Naive thymus-derived CD4-positive, alpha-beta T cell (primary cell): ENCODE results near the gene HUS1. TPM values are rescaled to one million over a fixed set of nuclear protein-coding genes. Genes with fewer than 3 reads are reported as not detected.

Experiments used
- ATAC-seq: fragments of 150-1000 bp; cut with Tn5 transposase; 2 replicates; pipeline ENCODE4 v1.10.0; 2021; ENCODE audit warnings: mild to moderate bottlenecking, moderate library complexity
- CTCF ChIA-PET: fragments of 350-600 bp; sonication (Branson Sonifier 250); formaldehyde crosslinking; loops from one replicate; lab custom pipeline; 2021; ENCODE audit warnings: antibody characterized with exemption; lab: Charles Lee
- POLR2A ChIA-PET: fragments of 350-600 bp; sonication (Branson Sonifier 250); formaldehyde crosslinking; loops from one replicate; lab custom pipeline; 2021; ENCODE audit warnings: antibody characterized with exemption, inconsistent platforms; lab: Charles Lee
- DNase-seq, 9 donors: peaks; one replicate each; pipeline versions ENCODE4 v3.0.0 to v3.0.0-alpha.2; 2020 to 2022; ENCODE audit warnings: mixed read lengths in 1 of 9
- H3K27ac ChIP-seq: one replicate; pipeline ENCODE4 v1.7.0; 2013; ENCODE audit warnings: mild to moderate bottlenecking, low read depth, low read length, moderate library complexity
- H3K27me3 ChIP-seq, 2 donors: one replicate each; pipeline ENCODE4 v1.7.0; 2013; ENCODE audit warnings: low read length in 2 of 2, mild to moderate bottlenecking in 2 of 2, moderate library complexity in 2 of 2; ENCODE audit not compliant: control insufficient read depth in 2 of 2, insufficient read depth in 2 of 2
- H3K36me3 ChIP-seq, 3 experiments: 1 replicate in 2 of 3; 2 replicates in 1 of 3; pipeline ENCODE4 v1.7.0; 2013; ENCODE audit warnings: low read length in 3 of 3, mild to moderate bottlenecking in 3 of 3, moderate library complexity in 1 of 3; ENCODE audit not compliant: insufficient read depth in 3 of 3, control insufficient read depth in 2 of 3
- H3K4me1 ChIP-seq, 2 donors: one replicate each; pipeline ENCODE4 v1.7.0; 2013; ENCODE audit warnings: low read length in 2 of 2, mild to moderate bottlenecking in 2 of 2, moderate library complexity in 1 of 2; ENCODE audit not compliant: control insufficient read depth in 2 of 2, insufficient read depth in 2 of 2
- H3K4me3 ChIP-seq: 2 replicates; pipeline ENCODE4 v1.7.0; 2013; ENCODE audit warnings: mild to moderate bottlenecking, low read length
- H3K9me3 ChIP-seq, 3 experiments: 1 replicate in 2 of 3; 2 replicates in 1 of 3; pipeline ENCODE4 v1.7.0; 2013; ENCODE audit warnings: low read length in 3 of 3; ENCODE audit not compliant: control insufficient read depth in 2 of 3
- H3K27ac Mint-ChIP-seq, 9 donors: one replicate each; pipeline ENCODE4 v1.8.0; 2020 to 2022; ENCODE audit warnings: mixed read lengths in 9 of 9, mild to moderate bottlenecking in 8 of 9, moderate library complexity in 5 of 9, inconsistent platforms in 2 of 9
- H3K27me3 Mint-ChIP-seq, 5 donors: one replicate each; pipeline ENCODE4 v1.8.0; 2021 to 2022; ENCODE audit warnings: mixed read lengths in 5 of 5, mild to moderate bottlenecking in 1 of 5
- H3K36me3 Mint-ChIP-seq, 5 donors: one replicate each; pipeline ENCODE4 v1.8.0; 2020 to 2022; ENCODE audit warnings: mixed read lengths in 5 of 5, mild to moderate bottlenecking in 3 of 5, inconsistent platforms in 1 of 5
- H3K4me1 Mint-ChIP-seq, 7 donors: one replicate each; pipeline ENCODE4 v1.8.0; 2020 to 2022; ENCODE audit warnings: mixed read lengths in 7 of 7, mild to moderate bottlenecking in 3 of 7, inconsistent platforms in 1 of 7
- H3K4me3 Mint-ChIP-seq, 10 donors: one replicate each; pipeline ENCODE4 v1.8.0; 2020 to 2022; ENCODE audit warnings: mild to moderate bottlenecking in 10 of 10, mixed read lengths in 10 of 10, moderate library complexity in 6 of 10, inconsistent platforms in 2 of 10
- H3K9me3 Mint-ChIP-seq, 11 donors: one replicate each; pipeline ENCODE4 v1.8.0; 2020 to 2022; ENCODE audit warnings: mixed read lengths in 11 of 11, mild to moderate bottlenecking in 4 of 11, inconsistent platforms in 1 of 11, moderate library complexity in 1 of 11
- intact Hi-C, 2 donors: fragments of 100-400 bp; cut with micrococcal nuclease; formaldehyde crosslinking; loops; one replicate each; pipeline ENCODE4 v1.15.1; 2023
- polyA plus RNA-seq, 2 donors: library from polyadenylated mRNA; unstranded; fragments of 300-500 nt; fragmentation: Illumina TruSeq; gene quantifications; one replicate each; pipeline ENCODE4 v1.2.3, GENCODE V29; 2021
- total RNA-seq, 6 experiments: library from RNA in 5 of 6; stranded (reverse) in 5 of 6; gene quantifications; 1 replicate in 5 of 6; 2 replicates in 1 of 6; pipeline ENCODE4 v1.2.3 and lab custom pipeline; 2021 to 2026

Gene HUS1
- 10 to 100 TPM; 39.2 to 84.0 (median 79.2) TPM for total RNA-seq
- 10 to 100 TPM; 36.1 to 44.0 TPM for polyA plus RNA-seq
- total RNA-seq (lab: John Stamatoyannopoulos, UW), result 45.4 reads per million, percentile 69 among the genes with 10 or more reads in this experiment

GRCh38 chr7:47979145-47979831 is at the start of gene HUS1:
HUS1 (minus strand) TSS chr7:47979615; CDS start chr7:47979519, 96 bp downstream.
- Histone ChIP-seq H3K27me3 (no peaks in the 10 kb centered on the region), H3K4me3 (peak within 1 kb of the TSS; percentile 90), H3K9me3 (no peaks in the 10 kb centered on the region), H3K4me1 (peaks cover 10 to 13% of the 10 kb centered on the region in 2 donors), H3K27ac (peak within 1 kb of the TSS; percentile 94), H3K36me3 (peaks cover 18 to 32% (median 23%) of the 10 kb centered on the region in 3 experiments)
- intact Hi-C loops, result loop anchor here (1.0 kb wide), 5 partner anchors 12 to 131 kb away; partner anchors contain the start of genes C7orf57 (in 2 of the 2) and UPP1 (in 2 of the 2)
- Mint-ChIP-seq H3K4me1 (peaks cover 16 to 38% (median 32%) of the 10 kb centered on the region in 7 donors), H3K36me3 (peaks cover 6 to 25% (median 21%) of the 10 kb centered on the region in 5 donors), H3K9me3 (no peaks in the 10 kb centered on the region), H3K27ac (peak within 1 kb of the TSS; percentile 93 to 100 (median 99)), H3K27me3 (no peaks in the 10 kb centered on the region), H3K4me3 (peak within 1 kb of the TSS; percentile 81 to 99 (median 94))
- ATAC-seq (peak; percentile 100), DNase-seq (peak; percentile 86 to 95 (median 90))
- ChIA-PET POLR2A (interaction anchor here (0.9 to 2.2 kb wide), 9 partner anchors 9 to 131 kb away, joined by 3 to 6 read pairs (median 4); partner anchors contain the start of gene UPP1), CTCF (interaction anchor here (1.4 kb wide), 1 partner anchor 12 kb away, joined by 5 read pairs; no protein-coding TSS in a partner anchor)

- no peak within 1 kb of the TSS for H3K27ac ChIP-seq
- no peak for DNase-seq
- H3K4me3 Mint-ChIP-seq, result no peak within 1 kb of the TSS
- H3K4me1 ChIP-seq, result no peaks in the 10 kb centered on the region
- H3K36me3 ChIP-seq, result no peaks in the 10 kb centered on the region
- peaks cover 11 to 59% (median 17%) of the 10 kb centered on the region in 5 donors for H3K27me3 Mint-ChIP-seq
- no peak within 1 kb of the TSS for H3K4me3 ChIP-seq
- peaks cover 0 to 3% of the 10 kb centered on the region in 2 donors for H3K27me3 ChIP-seq
- H3K4me1 Mint-ChIP-seq, result no peaks in the 10 kb centered on the region
- no peak for ATAC-seq
- H3K36me3 Mint-ChIP-seq, result peaks cover 0 to 2% (median 0%) of the 10 kb centered on the region in 5 donors
- intact Hi-C loops, result no loop called here
- H3K9me3 Mint-ChIP-seq, result peaks cover 0 to 10% (median 0%) of the 10 kb centered on the region in 11 donors
- H3K9me3 ChIP-seq, result no peaks in the 10 kb centered on the region
- ChIA-PET CTCF (no interaction called here), POLR2A (no interaction called here)
- H3K27ac Mint-ChIP-seq, result peak within 1 kb of the TSS in 1 of 9 donors; percentile 37
Observed at GRCh38 chr7:48028938-48029337, 49.5 kb upstream of the HUS1 start, which contains the start of gene SUN3. SUN3 (minus strand) TSS chr7:48029107; CDS start chr7:48028938, 169 bp downstream.

- peaks cover 0 to 7% (median 0%) of the 10 kb centered on the region in 5 donors for H3K36me3 Mint-ChIP-seq
- H3K4me1 Mint-ChIP-seq, result no peaks in the 10 kb centered on the region
- H3K27me3 ChIP-seq, result peaks cover 0 to 3% of the 10 kb centered on the region in 2 donors
- no peak overlapping the region for H3K27ac ChIP-seq
- POLR2A ChIA-PET, result no interaction called here
- H3K36me3 ChIP-seq, result no peaks in the 10 kb centered on the region
- H3K4me1 ChIP-seq, result no peaks in the 10 kb centered on the region
- ATAC-seq, result no peak
- no peak for DNase-seq
- CTCF ChIA-PET, result no interaction called here
- no peak overlapping the region for H3K4me3 Mint-ChIP-seq
- peaks cover 0 to 43% (median 15%) of the 10 kb centered on the region in 11 donors for H3K9me3 Mint-ChIP-seq
- no peak overlapping the region for H3K4me3 ChIP-seq
- no peak overlapping the region for H3K27ac Mint-ChIP-seq
- intact Hi-C loops, result no loop called here
- H3K27me3 Mint-ChIP-seq, result peaks cover 4 to 60% (median 13%) of the 10 kb centered on the region in 5 donors
- H3K9me3 ChIP-seq, result no peaks in the 10 kb centered on the region
Observed at GRCh38 chr7:48025624-48026023, 46.2 kb upstream of the HUS1 start.

GRCh38 chr7:48017674-48018073 is 38.3 kb upstream of the HUS1 start:
- Histone ChIP-seq H3K36me3 (no peaks in the 10 kb centered on the region), H3K27ac (no peak overlapping the region), H3K4me1 (no peaks in the 10 kb centered on the region), H3K9me3 (no peaks in the 10 kb centered on the region), H3K4me3 (no peak overlapping the region), H3K27me3 (peaks cover 0 to 4% of the 10 kb centered on the region in 2 donors)
- ATAC-seq, result no peak
- Mint-ChIP-seq H3K4me3 (no peak overlapping the region), H3K9me3 (peaks cover 0 to 39% (median 11%) of the 10 kb centered on the region in 11 donors), H3K36me3 (peaks cover 0 to 19% (median 0%) of the 10 kb centered on the region in 5 donors), H3K27me3 (peaks cover 0 to 30% (median 13%) of the 10 kb centered on the region in 5 donors), H3K27ac (no peak overlapping the region), H3K4me1 (no peaks in the 10 kb centered on the region)
- ChIA-PET POLR2A (no interaction called here), CTCF (no interaction called here)
- intact Hi-C loops, result no loop called here
- DNase-seq, result no peak

GRCh38 chr7:48016641-48017040 is 37.2 kb upstream of the HUS1 start:
- no peaks in the 10 kb centered on the region for H3K36me3 ChIP-seq
- DNase-seq (no peak), ATAC-seq (no peak)
- no peaks in the 10 kb centered on the region for H3K4me1 Mint-ChIP-seq
- no peak overlapping the region for H3K4me3 Mint-ChIP-seq
- peaks cover 0 to 29% (median 6%) of the 10 kb centered on the region in 11 donors for H3K9me3 Mint-ChIP-seq
- intact Hi-C loops, result no loop called here
- no peak overlapping the region for H3K4me3 ChIP-seq
- no peak overlapping the region for H3K27ac Mint-ChIP-seq
- POLR2A ChIA-PET, result no interaction called here
- peaks cover 0 to 15% (median 0%) of the 10 kb centered on the region in 5 donors for H3K36me3 Mint-ChIP-seq
- H3K27ac ChIP-seq, result no peak overlapping the region
- H3K27me3 ChIP-seq, result peaks cover 0 to 4% of the 10 kb centered on the region in 2 donors
- CTCF ChIA-PET, result no interaction called here
- peaks cover 0 to 25% (median 13%) of the 10 kb centered on the region in 5 donors for H3K27me3 Mint-ChIP-seq
- H3K9me3 ChIP-seq, result no peaks in the 10 kb centered on the region
- no peaks in the 10 kb centered on the region for H3K4me1 ChIP-seq

- Histone ChIP-seq H3K4me3 (no peak overlapping the region), H3K9me3 (no peaks in the 10 kb centered on the region), H3K4me1 (no peaks in the 10 kb centered on the region), H3K27me3 (peaks cover 0 to 4% of the 10 kb centered on the region in 2 donors), H3K27ac (no peak overlapping the region), H3K36me3 (no peaks in the 10 kb centered on the region)
- H3K27ac Mint-ChIP-seq, result no peak overlapping the region
- H3K27me3 Mint-ChIP-seq, result peaks cover 0 to 9% (median 0%) of the 10 kb centered on the region in 5 donors
- no peaks in the 10 kb centered on the region for H3K4me1 Mint-ChIP-seq
- DNase-seq (no peak), ATAC-seq (no peak)
- intact Hi-C loops, result no loop called here
- CTCF ChIA-PET, result no interaction called here
- POLR2A ChIA-PET, result no interaction called here
- no peak overlapping the region for H3K4me3 Mint-ChIP-seq
- H3K9me3 Mint-ChIP-seq, result peaks cover 0 to 4% (median 0%) of the 10 kb centered on the region in 11 donors
- no peaks in the 10 kb centered on the region for H3K36me3 Mint-ChIP-seq
Observed at GRCh38 chr7:48011951-48012350, 32.5 kb upstream of the HUS1 start.
